Sigmoid colon (tissue), 4 donors: ENCODE data around the gene CFAP141.

Experiments
- CTCF ChIP-seq, 4 experiments: fragments of 450-650 bp in 3 of 4; fragments of 200-600 bp in 1 of 4; IDR thresholded peaks; one replicate each; pipeline ENCODE4 v1.5.1; 2016 to 2019; ENCODE audit warnings: antibody characterized with exemption in 4 of 4, mild to moderate bottlenecking in 3 of 4, moderate library complexity in 2 of 4
- EP300 ChIP-seq, 4 donors: sonication (generic); formaldehyde crosslinking; IDR thresholded peaks; one replicate each; pipeline ENCODE4 v1.6.1; 2017; ENCODE audit warnings: antibody characterized with exemption in 4 of 4
- POLR2A ChIP-seq, 2 donors: fragments of 450-650 bp; IDR thresholded peaks; one replicate each; pipeline ENCODE4 v1.6.1; 2016; ENCODE audit warnings: antibody characterized with exemption in 2 of 2, mild to moderate bottlenecking in 2 of 2, moderate library complexity in 2 of 2
- POLR2AphosphoS5 ChIP-seq, 4 donors: sonication (generic); formaldehyde crosslinking; IDR thresholded peaks; one replicate each; pipeline ENCODE4 v1.6.1; 2017; ENCODE audit warnings: antibody characterized with exemption in 4 of 4

GRCh38 chr1:154253671-154254070, 47.5 kb upstream of the CFAP141 start:
- TF ChIP-seq CTCF (IDR thresholded peaks at IDR 0.05) (no peak), POLR2A (IDR thresholded peaks at IDR 0.05) (no peak), POLR2AphosphoS5 (IDR thresholded peaks at IDR 0.05) (no peak), EP300 (IDR thresholded peaks at IDR 0.05) (no peak)
